Measurements from ENCODE around the gene GATA1.

DNA sequence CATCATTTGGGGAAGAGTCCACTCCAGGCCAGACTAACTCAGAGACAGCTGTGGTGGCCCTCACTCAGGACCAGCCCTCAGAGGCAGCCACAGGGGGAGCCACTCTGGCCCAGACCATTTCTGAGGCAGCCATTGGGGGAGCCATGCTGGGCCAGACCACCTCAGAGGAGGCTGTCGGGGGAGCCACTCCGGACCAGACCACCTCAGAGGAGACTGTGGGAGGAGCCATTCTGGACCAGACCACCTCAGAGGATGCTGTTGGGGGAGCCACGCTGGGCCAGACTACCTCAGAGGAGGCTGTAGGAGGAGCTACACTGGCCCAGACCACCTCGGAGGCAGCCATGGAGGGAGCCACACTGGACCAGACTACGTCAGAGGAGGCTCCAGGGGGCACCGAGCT, 36.7 kb downstream of the GATA1 start:
- TF ChIP-seq, protein P1, sequence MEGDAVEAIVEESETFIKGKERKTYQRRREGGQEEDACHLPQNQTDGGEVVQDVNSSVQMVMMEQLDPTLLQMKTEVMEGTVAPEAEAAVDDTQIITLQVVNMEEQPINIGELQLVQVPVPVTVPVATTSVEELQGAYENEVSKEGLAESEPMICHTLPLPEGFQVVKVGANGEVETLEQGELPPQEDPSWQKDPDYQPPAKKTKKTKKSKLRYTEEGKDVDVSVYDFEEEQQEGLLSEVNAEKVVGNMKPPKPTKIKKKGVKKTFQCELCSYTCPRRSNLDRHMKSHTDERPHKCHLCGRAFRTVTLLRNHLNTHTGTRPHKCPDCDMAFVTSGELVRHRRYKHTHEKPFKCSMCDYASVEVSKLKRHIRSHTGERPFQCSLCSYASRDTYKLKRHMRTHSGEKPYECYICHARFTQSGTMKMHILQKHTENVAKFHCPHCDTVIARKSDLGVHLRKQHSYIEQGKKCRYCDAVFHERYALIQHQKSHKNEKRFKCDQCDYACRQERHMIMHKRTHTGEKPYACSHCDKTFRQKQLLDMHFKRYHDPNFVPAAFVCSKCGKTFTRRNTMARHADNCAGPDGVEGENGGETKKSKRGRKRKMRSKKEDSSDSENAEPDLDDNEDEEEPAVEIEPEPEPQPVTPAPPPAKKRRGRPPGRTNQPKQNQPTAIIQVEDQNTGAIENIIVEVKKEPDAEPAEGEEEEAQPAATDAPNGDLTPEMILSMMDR (IDR thresholded peaks at IDR 0.05 in 8 of 11, conservative IDR thresholded peaks at IDR 0.05 in 3 of 11), result no peak
- no peak for TF ChIP-seq POLR2A (IDR thresholded peaks at IDR 0.05)

Data from spleen (tissue), 7 donors.